GM18907 (cell line): ENCODE results near the gene TAP1.

Experiments used
- ATAC-seq: cut with Tn5 transposase; IDR thresholded peaks from one replicate; pipeline ENCODE4 v1.9.1; 2021; ENCODE audit warnings: mild to moderate bottlenecking, moderate library complexity; ENCODE audit not compliant: unreplicated experiment

TAP1 gene

DNA sequence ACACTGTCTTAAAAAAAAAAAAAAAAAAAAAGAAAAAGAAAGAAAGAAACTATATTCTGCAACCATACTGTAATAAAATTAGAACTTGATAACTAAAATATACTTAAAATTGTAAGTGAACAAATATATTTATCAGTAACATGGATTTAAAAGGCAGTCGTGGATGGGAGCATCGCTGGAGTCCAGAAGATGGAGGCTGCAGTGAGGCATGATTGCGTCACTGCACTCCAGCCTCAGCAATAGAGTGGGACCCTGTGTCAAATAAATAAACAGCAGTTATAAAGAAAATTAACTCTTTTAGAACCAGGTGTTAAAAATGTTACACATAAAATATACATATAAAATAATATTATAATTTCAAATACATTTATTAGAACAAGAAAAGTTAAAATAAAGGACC lies 9.2 kb upstream of the TAP1 start:
- no peak for ATAC-seq

DNA sequence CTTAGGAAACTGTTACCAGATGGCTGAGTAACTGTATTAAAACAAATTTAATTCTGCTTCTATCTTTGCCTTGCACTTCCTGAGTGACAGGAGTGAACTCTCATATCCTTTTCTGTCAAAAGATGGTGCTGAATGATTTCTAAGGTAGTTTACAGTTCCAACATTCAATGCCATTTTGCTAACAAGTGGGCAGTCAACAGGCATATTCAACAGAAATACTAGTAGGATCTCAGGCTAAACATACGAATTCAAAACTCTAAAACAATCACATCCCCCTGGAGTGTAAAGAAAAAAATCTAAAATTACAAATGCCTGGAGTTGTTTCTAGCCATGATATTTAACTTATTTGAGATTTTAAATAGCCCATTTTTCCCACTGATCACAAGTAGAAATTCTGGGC lies 7.2 kb upstream of the TAP1 start:
- no peak for ATAC-seq

- ATAC-seq = no peak
These were observed 4.7 kb upstream of the TAP1 start for GRCh38 chr6:32858194-32858593.

GRCh38 chr6:32857156-32857891 lies 3.8 kb upstream of the TAP1 start:
- ATAC-seq = no peak

GRCh38 chr6:32855467-32856174 lies 2.1 kb upstream of the TAP1 start:
- no peak for ATAC-seq

DNA sequence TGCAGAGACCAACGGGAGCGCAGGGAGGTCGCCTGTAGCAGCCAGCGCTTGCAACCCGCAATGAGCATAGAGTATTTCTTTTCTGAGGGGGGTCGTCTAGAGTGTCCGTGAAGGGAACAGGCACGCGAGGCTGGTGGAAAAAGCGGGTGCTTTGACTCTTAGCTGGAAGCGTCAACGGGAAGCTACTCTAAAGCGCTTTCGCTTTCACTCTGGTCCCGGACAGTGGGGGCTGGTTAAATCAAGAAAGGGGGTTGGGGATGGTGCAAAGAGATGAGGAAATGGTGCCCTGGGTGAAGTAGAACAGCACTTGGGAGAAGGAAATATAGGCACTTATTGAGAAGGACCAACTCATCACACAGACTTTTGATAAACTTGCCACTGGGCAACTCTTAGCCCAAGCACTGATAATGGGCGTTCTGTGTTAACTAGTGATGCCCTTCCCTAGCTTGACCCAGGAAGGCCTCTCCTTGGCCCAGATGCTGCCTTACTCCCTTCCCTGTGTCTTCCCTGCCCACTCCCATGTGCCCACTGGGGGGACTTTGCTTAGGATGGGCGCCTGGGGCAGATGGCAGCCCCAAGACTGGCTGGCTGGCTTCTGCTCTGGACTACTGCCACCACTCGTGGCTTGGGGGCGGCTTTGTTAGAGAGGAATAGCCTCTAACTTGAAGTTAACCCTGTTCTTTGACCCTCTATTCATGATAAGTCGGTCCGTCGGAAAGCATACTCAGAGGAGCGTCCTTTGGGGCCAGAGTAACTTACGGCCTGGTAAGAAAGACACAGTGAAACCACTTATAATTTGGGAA lies 1.1 kb upstream of the TAP1 start:
- ATAC-seq = peak; percentile 17

DNA sequence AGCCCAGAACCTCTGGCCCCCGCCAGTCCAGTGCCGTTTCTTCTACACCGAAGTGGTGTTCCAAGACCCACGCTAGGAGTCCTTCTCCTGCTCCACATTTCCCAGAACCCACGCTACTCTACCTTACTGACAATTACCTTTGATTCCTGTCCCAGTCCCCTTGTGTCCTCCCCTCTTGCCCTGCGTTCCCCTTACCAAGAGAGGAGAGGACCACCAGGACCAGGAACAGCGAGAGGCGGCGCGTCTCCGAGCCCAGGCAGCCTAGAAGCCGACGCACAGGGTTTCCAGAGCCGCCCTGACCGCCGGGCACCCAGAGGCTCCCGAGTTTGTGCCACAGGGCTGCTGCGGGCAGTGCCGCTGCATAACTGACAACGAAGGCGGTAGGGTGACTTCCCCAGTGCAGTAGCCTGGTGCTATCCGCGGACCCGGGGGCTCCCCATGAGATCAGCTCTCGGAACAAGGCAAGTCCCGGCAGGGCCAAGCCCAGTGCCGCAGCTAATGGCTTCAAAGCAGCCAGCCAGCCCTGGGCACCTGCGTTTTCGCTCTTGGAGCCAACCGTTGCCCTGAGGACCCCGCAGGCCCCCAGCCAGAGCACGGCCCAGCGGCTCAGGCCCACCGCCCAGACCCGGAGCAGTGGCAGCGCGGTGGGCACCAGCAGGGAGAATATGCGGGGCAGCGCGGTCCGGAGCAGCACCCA lies 512 bp downstream of the TAP1 start:
- ATAC-seq = peak; percentile 38

DNA sequence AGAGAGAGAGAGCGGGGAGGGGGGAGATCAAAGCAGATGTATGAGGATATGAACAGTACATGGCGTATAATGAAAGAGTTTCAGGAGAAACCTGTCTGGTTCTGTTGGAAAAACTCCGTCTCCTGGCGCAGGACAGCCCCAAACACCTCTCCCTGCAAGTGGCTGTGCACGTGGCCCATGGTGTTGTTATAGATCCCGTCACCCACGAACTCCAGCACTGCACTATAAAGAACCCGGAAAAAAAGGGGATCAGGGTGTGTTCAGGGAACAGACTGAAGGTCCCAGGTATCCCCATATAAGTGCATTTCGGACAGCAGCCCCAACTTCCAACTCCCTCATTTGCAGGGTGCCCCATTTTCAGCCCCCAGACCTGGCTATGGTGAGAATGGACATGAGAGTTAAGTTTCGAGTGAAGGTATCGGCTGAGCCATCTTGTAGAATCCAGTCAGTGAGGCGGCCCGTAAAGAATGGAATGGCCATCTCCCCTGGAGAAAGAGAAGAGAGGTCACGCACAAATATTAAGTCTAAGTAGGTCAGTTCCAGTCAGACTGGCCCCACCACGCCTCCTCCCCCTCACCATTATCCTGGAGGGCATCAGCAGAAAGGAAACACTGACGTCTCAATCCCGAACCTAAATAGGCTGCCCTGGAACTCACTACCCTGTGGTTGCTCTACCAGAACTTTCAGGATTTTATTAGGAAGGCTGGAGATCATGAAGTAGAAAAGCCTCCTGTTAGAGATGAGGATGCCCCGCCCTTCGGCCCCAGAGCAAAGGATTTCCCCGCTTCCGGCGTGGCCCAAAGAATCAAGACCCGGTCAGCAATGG lies 1.3 kb downstream of the TAP1 start:
- no peak for ATAC-seq

GRCh38 chr6:32851025-32851424 lies 2.5 kb downstream of the TAP1 start:
- ATAC-seq = no peak

- no peak for ATAC-seq
These were observed 4.4 kb downstream of the TAP1 start for GRCh38 chr6:32849126-32849525.

GRCh38 chr6:32847795-32848194 lies 5.7 kb downstream of the TAP1 start:
- no peak for ATAC-seq

GRCh38 chr6:32847004-32847403 lies 6.5 kb downstream of the TAP1 start:
- no peak for ATAC-seq

- no peak for ATAC-seq
These were observed 8.1 kb downstream of the TAP1 start for GRCh38 chr6:32845384-32845884.

DNA sequence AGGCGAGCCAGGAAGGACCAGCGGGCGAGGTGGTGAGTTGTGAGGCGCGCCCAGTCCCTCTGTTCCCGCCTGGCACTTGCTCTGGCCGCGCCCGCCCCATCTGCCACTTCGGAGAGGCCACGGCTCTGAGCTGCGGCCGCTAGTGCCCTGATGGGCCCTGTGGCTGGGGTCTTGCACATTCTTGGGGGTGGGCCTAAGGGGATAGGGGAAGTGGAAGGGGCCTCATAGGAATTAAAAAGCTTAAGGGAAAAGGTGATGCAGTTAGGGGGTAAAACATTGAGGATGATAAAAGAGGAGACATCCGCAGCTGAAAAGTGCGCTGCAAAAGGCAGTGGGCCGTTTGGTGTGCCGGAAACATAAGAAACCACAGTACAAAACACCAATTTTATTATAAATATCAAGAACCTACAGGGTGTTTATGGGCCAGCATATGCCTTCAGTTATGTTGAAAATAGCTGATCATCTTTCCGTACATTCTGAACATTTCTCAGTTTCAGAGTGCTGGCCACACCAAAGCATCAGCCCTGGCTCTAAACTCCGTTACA lies 8.6 kb downstream of the TAP1 start:
- no peak for ATAC-seq

DNA sequence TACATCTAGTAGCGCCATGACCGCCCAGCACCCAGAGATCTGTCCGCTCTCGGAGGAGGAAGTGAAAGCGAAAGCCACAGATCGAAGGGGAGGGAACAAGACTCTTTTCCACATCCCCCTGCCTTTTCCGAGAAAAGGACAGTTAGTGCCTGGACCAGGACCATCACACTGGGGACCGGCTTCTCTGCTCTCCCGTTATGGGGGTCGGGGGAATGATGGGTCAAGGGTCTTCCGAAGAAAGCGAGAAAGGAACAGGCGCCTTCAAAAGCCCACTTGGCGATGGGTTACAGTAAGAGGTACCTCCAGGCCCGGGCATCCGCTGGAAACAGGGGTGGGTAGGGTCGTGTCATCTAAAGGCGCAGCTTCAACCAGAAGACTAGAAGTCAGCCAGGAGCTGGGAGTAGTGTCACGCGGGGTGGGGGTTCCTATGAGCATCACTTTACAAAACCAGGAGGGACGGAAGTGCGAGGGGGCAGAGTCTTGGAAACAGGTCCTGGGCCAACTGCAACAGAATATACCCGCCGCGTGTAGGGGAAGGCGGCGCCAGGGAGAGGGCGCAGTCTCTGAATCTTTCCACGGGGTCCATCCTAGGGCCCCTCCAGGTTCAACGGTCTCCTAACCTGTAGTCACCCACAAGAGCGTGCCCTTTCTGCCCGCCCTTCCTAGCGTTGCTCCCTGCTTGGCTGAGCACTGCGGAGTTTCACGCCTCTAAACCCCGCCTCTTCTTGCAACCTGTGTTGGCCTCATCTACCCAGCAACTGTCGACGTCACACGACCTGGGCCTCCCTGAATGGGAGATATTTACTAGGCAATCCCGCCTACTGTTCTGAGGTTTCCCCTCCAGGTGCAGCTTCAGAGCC lies 9.3 kb downstream of the TAP1 start, which contains the start of gene PSMB8:
TSS of gene PSMB8 (minus strand) at position 69 of the 860 bp plus-strand sequence. CDS start at position 18, 51 bp downstream.
- peak; percentile 73 for ATAC-seq

GRCh38 chr6:32843331-32843978 lies 10.0 kb downstream of the TAP1 start:
- ATAC-seq = no peak

- ATAC-seq = no peak
These were observed 10.8 kb downstream of the TAP1 start for GRCh38 chr6:32842690-32843089.

GRCh38 chr6:32842021-32842650 lies 11.4 kb downstream of the TAP1 start:
- no peak for ATAC-seq
